OCI-M1 (cell line): Measurements from ENCODE around the gene HJV.

Source experiments
- DNase-seq: peaks from one replicate; lab custom pipeline; 2025; lab: John Stamatoyannopoulos, UW

HJV gene

GRCh38 chr1:146022403-146023127, 1.0 kb upstream of the HJV start:
- DNase-seq = no peak

- DNase-seq = peak; percentile 44
Observed at GRCh38 chr1:146021050-146021445, 487 bp downstream of the HJV start.

GRCh38 chr1:146020058-146021049, 1.2 kb downstream of the HJV start:
- peak; percentile 55 for DNase-seq

- no peak for DNase-seq
Observed at GRCh38 chr1:146019231-146020057, 2.1 kb downstream of the HJV start.

- no peak for DNase-seq
Observed at GRCh38 chr1:146016891-146017290, 4.6 kb downstream of the HJV start.

- peak; percentile 36 for DNase-seq
Observed at GRCh38 chr1:146013559-146013922, 8.0 kb downstream of the HJV start.

GRCh38 chr1:146012703-146013558, 8.6 kb downstream of the HJV start:
- peak; percentile 92 for DNase-seq

GRCh38 chr1:146010126-146010738, 11.3 kb downstream of the HJV start:
- no peak for DNase-seq

- DNase-seq = no peak
Observed at GRCh38 chr1:146007489-146008133, 13.9 kb downstream of the HJV start.

- no peak for DNase-seq
Observed at GRCh38 chr1:146001709-146002108, 19.8 kb downstream of the HJV start.

GRCh38 chr1:145999321-146000024, 22.1 kb downstream of the HJV start:
- no peak for DNase-seq

- DNase-seq = peak; percentile 68
Observed at GRCh38 chr1:145997718-145998023, 23.9 kb downstream of the HJV start.

GRCh38 chr1:145997016-145997717, 24.4 kb downstream of the HJV start:
- peak; percentile 81 for DNase-seq

- DNase-seq = peak; percentile 100
Observed at GRCh38 chr1:145996433-145997015, 25.0 kb downstream of the HJV start, which contains the start of gene TXNIP. TXNIP (minus strand) TSS chr1:145996579; CDS start chr1:145996266, 313 bp downstream.

- no peak for DNase-seq
Observed at GRCh38 chr1:145995964-145996432, 25.5 kb downstream of the HJV start.

- DNase-seq = peak; percentile 69
Observed at GRCh38 chr1:145995148-145995881, 26.2 kb downstream of the HJV start.

- DNase-seq = peak; percentile 73
Observed at GRCh38 chr1:145994391-145995120, 27.0 kb downstream of the HJV start.
